HL-60 (cell line): ENCODE results near the gene CCR9.

Experiments used
- GABPA ChIP-seq: IDR thresholded peaks from 2 replicates; pipeline ENCODE4 v1.6.1; 2012; ENCODE audit warnings: low read depth
- POLR2AphosphoS5 ChIP-seq: IDR thresholded peaks from 2 replicates; pipeline ENCODE4 v1.6.1; 2012; ENCODE audit warnings: low read depth
- SPI1 ChIP-seq: IDR thresholded peaks from 2 replicates; pipeline ENCODE4 v1.6.1; 2012; ENCODE audit warnings: low read depth, mild to moderate bottlenecking, borderline replicate concordance
- TF ChIP-seq, protein P1 (sequence below): IDR thresholded peaks from one replicate; pipeline ENCODE4 v1.5.1; 2011; ENCODE audit warnings: low read length, control low read depth, inconsistent platforms; ENCODE audit not compliant: insufficient read depth
- TF ChIP-seq, protein P2 (sequence below): IDR thresholded peaks from 2 replicates; pipeline ENCODE4 v1.6.1; 2012; ENCODE audit warnings: low read depth; ENCODE audit not compliant: insufficient replicate concordance

DNA sequence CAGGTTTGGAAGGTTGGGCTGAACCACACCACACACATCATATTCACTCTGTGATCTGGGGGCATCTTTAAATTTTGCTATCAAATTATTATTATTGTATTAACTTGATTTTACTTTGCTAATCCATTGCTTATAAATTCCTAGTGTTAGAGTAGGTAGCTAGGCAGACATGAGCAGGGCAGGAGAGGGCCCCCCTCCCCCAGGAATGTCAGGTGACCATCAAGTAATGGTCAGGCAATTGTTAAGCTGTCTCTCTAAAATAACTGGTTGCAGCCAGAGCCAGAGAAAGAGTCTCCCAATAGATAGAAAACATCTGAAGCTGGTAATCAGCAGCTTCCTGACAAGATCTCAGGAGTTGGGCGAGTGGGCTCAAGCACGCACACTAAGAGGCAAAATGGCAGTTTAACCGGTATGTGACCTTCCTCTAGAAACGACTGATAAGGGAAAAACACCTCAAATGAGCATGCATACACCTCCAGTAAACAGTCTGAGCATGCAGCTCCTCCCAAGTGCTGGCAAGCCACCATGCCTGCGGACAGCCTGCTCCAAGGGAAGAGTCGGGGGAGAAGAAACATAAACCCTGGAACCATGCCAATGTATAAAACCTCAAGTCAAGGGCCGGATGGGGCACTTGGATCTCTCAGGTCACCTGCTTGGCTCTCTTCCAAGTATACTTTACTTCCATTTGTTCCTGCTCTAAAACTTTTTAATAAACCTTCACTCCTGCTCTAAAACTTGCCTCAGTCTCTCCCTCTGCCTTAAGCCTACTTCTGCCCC, 53.8 kb downstream of the CCR9 start:
- TF ChIP-seq, protein P1, sequence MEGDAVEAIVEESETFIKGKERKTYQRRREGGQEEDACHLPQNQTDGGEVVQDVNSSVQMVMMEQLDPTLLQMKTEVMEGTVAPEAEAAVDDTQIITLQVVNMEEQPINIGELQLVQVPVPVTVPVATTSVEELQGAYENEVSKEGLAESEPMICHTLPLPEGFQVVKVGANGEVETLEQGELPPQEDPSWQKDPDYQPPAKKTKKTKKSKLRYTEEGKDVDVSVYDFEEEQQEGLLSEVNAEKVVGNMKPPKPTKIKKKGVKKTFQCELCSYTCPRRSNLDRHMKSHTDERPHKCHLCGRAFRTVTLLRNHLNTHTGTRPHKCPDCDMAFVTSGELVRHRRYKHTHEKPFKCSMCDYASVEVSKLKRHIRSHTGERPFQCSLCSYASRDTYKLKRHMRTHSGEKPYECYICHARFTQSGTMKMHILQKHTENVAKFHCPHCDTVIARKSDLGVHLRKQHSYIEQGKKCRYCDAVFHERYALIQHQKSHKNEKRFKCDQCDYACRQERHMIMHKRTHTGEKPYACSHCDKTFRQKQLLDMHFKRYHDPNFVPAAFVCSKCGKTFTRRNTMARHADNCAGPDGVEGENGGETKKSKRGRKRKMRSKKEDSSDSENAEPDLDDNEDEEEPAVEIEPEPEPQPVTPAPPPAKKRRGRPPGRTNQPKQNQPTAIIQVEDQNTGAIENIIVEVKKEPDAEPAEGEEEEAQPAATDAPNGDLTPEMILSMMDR = no peak
- no peak for TF ChIP-seq POLR2AphosphoS5
- no peak for TF ChIP-seq GABPA
- TF ChIP-seq, protein P2, sequence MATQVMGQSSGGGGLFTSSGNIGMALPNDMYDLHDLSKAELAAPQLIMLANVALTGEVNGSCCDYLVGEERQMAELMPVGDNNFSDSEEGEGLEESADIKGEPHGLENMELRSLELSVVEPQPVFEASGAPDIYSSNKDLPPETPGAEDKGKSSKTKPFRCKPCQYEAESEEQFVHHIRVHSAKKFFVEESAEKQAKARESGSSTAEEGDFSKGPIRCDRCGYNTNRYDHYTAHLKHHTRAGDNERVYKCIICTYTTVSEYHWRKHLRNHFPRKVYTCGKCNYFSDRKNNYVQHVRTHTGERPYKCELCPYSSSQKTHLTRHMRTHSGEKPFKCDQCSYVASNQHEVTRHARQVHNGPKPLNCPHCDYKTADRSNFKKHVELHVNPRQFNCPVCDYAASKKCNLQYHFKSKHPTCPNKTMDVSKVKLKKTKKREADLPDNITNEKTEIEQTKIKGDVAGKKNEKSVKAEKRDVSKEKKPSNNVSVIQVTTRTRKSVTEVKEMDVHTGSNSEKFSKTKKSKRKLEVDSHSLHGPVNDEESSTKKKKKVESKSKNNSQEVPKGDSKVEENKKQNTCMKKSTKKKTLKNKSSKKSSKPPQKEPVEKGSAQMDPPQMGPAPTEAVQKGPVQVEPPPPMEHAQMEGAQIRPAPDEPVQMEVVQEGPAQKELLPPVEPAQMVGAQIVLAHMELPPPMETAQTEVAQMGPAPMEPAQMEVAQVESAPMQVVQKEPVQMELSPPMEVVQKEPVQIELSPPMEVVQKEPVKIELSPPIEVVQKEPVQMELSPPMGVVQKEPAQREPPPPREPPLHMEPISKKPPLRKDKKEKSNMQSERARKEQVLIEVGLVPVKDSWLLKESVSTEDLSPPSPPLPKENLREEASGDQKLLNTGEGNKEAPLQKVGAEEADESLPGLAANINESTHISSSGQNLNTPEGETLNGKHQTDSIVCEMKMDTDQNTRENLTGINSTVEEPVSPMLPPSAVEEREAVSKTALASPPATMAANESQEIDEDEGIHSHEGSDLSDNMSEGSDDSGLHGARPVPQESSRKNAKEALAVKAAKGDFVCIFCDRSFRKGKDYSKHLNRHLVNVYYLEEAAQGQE = no peak
- TF ChIP-seq SPI1 = no peak
